EL (cell line): ENCODE measurements around the gene APOBEC3C.
A peak's percentile ranks its signal among the peaks of the same experiment; 100 is the strongest.
"Not testable (repeated sequence)": the region's sequence is repeated elsewhere in the genome, so short reads cannot be mapped to it uniquely, and the experiment has no call there.

Experiments used
- DNase-seq: peaks from one replicate; pipeline ENCODE4 v3.0.0-alpha.2; 2016

Gene APOBEC3C

GRCh38 chr22:38984224-38984623 is 29.8 kb upstream of the APOBEC3C start:
- DNase-seq: no peak

- DNase-seq: peak; percentile 6
Measured at GRCh38 chr22:38984784-38985757, 29.0 kb upstream of the APOBEC3C start.

- no peak for DNase-seq
Measured at GRCh38 chr22:38986629-38987028, 27.4 kb upstream of the APOBEC3C start.

GRCh38 chr22:38987171-38987895 is 26.7 kb upstream of the APOBEC3C start:
- no peak for DNase-seq

- DNase-seq: no peak
Measured at GRCh38 chr22:38989466-38989865, 24.6 kb upstream of the APOBEC3C start.

GRCh38 chr22:38992871-38993371 is 21.1 kb upstream of the APOBEC3C start:
- not testable (repeated sequence) for DNase-seq

- no peak for DNase-seq
Measured at GRCh38 chr22:38996105-38996504, 18.0 kb upstream of the APOBEC3C start.

GRCh38 chr22:38997518-38997917 is 16.5 kb upstream of the APOBEC3C start:
- no peak for DNase-seq

- peak; percentile 87 for DNase-seq
Measured at GRCh38 chr22:39003165-39003638, 10.9 kb upstream of the APOBEC3C start.

GRCh38 chr22:39007177-39007576 is 6.9 kb upstream of the APOBEC3C start:
- no peak for DNase-seq

- DNase-seq: not testable (repeated sequence)
Measured at GRCh38 chr22:39008271-39008850, 5.7 kb upstream of the APOBEC3C start.

GRCh38 chr22:39010946-39011345 is 3.1 kb upstream of the APOBEC3C start:
- no peak for DNase-seq

- no peak for DNase-seq
Measured at GRCh38 chr22:39012533-39013511, 1.2 kb upstream of the APOBEC3C start.

- DNase-seq: not testable (repeated sequence)
Measured at GRCh38 chr22:39013561-39013941, 506 bp upstream of the APOBEC3C start.

- peak; percentile 13 for DNase-seq
Measured at GRCh38 chr22:39014723-39015121, 665 bp downstream of the APOBEC3C start.

- DNase-seq: no peak
Measured at GRCh38 chr22:39016592-39016991, 2.5 kb downstream of the APOBEC3C start.

GRCh38 chr22:39017596-39018365 is 3.7 kb downstream of the APOBEC3C start:
- DNase-seq: no peak

- not testable (repeated sequence) for DNase-seq
Measured at GRCh38 chr22:39020021-39020651, 6.1 kb downstream of the APOBEC3C start.

GRCh38 chr22:39021552-39022250 is 7.6 kb downstream of the APOBEC3C start:
- DNase-seq: no peak
